Right lobe of liver (tissue), 4 donors: ENCODE measurements around the gene LRRIQ1.

Source experiments
- CTCF ChIP-seq, 4 donors: fragments of 200-600 bp in 3 of 4; fragments of 450-650 bp in 1 of 4; IDR thresholded peaks; one replicate each; pipeline versions ENCODE4 v1.5.1 to v1.8.0; 2016 to 2022; ENCODE audit warnings: antibody characterized with exemption in 4 of 4, mild to moderate bottlenecking in 2 of 4
- POLR2A ChIP-seq: fragments of 450-650 bp; IDR thresholded peaks from one replicate; pipeline ENCODE4 v1.6.1; 2017; ENCODE audit warnings: antibody characterized with exemption, mild to moderate bottlenecking
- donor health status: DM: no; HTN: no; CAD: no.
- donor health status: DM: no; HTN: no; CAD: no.
- donor health status: DM: no; HTN: yes; CAD: no.

- TF ChIP-seq CTCF (IDR thresholded peaks at IDR 0.05) (no peak), POLR2A (no peak)
Observed at GRCh38 chr12:85206543-85206942, 170.4 kb downstream of the LRRIQ1 start.
